HG03095 (cell line): ENCODE data around the gene KSR2.

Experiments
- ATAC-seq: cut with Tn5 transposase; IDR thresholded peaks from one replicate; pipeline ENCODE4 v1.9.1; 2021; ENCODE audit warnings: moderate library complexity; ENCODE audit not compliant: unreplicated experiment

KSR2 gene

DNA sequence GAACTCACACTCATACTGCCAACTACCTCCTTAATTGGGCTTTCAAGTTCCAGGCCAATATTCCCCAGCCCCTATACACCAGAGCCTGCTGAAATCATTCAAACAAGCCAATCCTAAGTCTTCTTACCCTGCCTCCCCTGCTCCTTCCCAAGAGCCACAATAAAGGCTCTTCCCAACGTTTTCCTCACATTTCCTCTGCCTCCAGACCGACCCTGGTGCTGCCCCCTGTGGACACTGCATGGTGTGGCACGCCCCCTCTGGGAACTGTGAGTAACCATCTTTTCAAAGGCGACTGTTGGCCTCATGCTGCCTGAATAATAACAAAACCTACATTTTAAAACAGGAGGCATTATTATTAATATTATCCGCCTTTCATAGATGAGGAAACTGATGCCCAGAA lies 495.8 kb downstream of the KSR2 start:
- no peak for ATAC-seq

DNA sequence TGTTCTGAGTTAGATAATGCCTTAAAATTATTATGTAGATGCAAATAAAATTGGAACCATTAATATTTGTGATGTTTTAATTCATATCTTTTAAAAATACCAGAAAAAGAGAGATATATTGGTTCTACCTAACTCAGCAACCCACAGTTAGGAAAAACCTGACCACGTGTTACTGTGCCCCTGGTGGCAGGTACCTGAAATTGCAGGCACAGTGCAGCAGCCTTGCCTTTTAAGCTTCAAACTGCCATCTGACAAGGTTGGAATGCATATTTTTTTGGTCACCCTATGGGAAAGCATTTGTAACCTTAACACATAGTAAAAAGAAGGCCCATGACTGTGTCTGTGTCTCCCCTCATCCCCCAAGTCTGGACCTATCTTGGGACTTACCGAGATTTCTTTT lies 498.0 kb downstream of the KSR2 start:
- no peak for ATAC-seq

- no peak for ATAC-seq
Measured at GRCh38 chr12:117469883-117470483, 498.8 kb downstream of the KSR2 start.

GRCh38 chr12:117468016-117468415 lies 500.8 kb downstream of the KSR2 start:
- no peak for ATAC-seq

DNA sequence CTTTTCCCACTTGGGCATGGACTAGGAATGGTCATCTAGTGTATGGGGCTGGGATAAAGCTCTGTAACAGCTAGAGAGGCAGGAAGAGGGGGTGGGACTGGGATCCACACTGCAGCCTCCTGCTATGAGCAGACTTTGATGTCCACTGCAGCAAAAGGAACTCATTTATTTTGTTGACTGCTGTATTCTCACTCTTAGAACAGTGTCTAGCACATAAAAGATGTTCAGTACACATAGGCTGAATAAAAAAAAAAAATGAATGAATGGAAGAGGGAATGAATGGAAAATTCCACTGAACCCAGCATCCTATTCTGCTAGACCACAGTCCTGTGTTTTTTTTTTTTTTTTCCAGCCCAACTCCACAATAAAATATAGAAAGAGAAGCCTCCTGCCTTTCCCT lies 501.2 kb downstream of the KSR2 start:
- no peak for ATAC-seq

DNA sequence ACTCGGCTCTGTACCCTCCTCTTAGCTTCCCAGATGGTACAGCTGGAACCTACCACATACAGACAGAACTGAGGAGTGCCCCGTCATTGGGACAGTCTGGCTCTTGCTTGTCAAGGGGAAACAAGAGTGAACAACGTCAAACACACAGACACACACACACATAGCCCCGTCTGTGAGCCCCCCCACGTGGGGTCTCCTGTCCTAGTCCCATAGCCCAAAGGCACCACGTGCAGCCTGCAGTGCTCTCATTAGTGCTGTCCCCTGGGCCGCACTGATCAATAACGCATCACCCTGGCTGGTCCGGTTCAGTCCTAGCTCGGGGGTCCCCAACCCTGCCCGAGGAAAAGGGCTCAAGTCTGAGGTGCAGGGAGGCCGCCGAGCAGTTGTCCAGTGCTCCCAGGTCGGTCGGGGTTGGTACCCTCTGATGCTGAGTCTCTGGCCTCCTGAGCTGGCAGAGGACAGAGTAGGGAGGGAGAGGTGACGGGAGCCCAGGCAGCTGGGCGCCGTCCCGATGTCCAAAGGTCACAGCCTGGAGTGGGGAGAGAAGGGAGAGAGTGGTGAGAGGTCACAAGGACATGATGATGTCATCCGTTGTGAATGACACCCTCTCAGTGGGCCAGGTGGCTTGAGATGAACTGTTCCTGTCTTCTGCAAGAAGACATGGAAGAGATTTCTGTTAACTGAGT lies 502.0 kb downstream of the KSR2 start:
- ATAC-seq: no peak

- ATAC-seq: no peak
Measured at GRCh38 chr12:117461732-117462131, 507.1 kb downstream of the KSR2 start.

- ATAC-seq: no peak
Measured at GRCh38 chr12:117459229-117459628, 509.6 kb downstream of the KSR2 start.

DNA sequence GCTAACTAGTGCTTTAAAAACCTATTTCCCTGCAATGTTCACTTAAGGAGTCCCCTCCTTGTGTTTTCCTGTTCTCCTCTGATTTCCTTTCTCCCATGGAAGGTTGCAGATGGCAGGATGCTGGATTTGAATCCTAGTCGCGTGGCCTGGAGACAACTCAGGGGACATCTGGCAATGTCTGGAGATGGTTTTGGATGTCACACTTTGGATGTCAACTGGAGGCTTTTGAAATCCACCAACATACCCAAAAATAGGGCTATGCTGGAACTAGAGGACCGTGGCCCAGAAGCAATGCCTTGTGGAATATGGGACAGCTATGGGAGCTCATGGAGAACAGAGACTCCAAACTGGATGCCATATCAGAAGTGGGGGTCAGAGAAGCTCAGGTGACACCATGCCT lies 511.6 kb downstream of the KSR2 start:
- no peak for ATAC-seq

GRCh38 chr12:117456076-117456475 lies 512.7 kb downstream of the KSR2 start:
- ATAC-seq: no peak

DNA sequence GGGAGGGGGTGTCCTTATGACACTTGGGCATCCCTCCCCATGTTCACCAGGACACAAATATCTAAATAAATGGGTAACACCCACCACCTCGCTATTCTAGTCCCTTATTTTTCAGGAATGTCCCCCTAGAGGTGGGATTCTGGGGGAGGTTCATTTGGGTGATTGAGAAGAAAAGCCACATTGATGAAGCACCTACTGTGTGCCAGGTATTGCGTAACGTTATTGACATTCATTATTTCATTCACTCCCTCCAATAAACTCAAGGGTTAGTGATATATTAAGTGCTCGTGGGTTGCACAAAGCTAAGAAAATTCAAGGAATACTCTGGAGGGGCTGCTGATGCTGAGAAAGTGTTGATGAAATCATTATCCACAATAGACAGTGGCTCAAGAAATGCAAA lies 514.8 kb downstream of the KSR2 start:
- ATAC-seq: no peak

DNA sequence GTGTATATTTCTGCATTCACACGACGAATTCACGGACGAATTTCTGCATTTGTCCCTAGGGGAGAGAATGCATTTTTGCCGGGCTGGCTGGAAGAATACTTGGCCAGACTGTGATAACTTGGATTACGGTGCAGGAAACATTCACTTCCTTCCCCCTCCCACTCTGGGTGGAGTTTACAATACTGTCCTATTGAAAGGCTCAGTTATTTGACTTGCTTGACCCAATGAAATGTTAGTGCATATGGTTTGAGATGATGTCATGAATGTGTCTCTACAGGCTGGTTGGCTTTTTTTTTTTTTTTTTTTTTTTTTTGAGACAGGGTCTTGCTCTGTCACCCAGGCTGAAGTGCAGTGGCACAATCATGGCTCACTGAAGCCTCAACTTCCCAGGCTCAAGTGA lies 516.7 kb downstream of the KSR2 start:
- no peak for ATAC-seq

DNA sequence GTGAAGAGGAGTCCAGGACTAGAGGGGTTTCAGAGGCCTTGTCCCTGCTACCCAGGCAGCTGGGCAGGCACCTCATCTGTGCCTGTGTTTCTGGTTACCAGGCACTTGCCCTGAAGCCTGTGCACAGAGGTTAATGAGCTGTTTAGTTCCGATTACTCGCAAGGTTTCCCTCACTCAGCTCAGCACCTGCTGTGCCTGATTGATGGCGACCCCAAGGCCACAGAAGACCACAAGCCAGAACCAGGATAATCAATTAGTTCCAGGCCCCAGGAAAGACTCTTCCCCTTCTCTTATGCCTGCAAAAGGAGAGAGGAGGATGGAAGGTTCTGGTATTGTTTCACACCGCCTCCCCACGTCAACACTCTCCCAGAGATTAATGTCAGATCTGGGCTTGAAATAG lies 518.6 kb downstream of the KSR2 start:
- no peak for ATAC-seq

GRCh38 chr12:117447665-117448366 lies 521.0 kb downstream of the KSR2 start:
- ATAC-seq: no peak

GRCh38 chr12:117444781-117445180 lies 524.0 kb downstream of the KSR2 start:
- no peak for ATAC-seq

- no peak for ATAC-seq
Measured at GRCh38 chr12:117441751-117442150, 527.0 kb downstream of the KSR2 start.

DNA sequence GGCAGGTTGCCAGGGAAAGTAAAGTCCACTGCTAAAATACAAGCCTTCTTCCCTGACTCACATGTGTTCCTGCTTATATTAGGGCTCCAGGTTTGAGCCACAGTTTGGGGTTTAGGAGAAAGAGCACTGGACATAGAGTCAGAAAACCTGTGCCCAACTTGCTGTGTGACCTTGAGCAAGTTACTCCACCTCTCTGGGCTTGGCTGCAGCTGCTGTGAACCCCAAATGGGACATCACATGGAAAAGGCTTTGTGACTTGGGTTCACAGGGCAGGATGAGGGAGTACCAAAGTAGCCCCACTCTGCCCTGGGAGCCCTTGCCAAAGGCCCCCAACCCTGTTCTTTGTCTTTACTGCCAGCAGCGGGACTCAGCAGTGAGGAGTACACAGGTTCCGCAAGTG lies 528.4 kb downstream of the KSR2 start:
- ATAC-seq: no peak

DNA sequence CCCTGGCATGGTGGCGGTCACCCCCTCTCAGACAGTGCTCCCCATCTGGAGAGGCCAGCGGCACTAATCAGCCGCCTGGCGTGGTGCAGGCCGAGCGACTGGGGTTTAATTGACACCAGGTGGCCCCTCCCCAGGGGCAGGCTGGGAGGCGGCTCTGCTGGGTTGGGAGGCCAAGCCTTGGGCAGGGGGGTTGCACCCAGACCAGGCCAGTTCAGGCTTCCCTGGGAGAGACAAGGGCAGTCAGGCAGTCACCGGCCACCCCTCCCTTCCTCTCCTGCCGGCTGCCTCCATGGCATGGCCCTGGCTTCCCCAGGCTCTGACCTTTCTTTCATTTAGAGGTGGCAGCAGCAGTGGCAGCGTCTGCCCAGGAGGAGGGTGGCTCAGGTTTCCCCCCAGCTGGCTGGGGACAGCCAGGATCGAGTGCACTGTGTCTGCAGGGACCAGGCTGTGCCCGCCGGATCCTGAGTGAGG lies 529.2 kb downstream of the KSR2 start:
- no peak for ATAC-seq

DNA sequence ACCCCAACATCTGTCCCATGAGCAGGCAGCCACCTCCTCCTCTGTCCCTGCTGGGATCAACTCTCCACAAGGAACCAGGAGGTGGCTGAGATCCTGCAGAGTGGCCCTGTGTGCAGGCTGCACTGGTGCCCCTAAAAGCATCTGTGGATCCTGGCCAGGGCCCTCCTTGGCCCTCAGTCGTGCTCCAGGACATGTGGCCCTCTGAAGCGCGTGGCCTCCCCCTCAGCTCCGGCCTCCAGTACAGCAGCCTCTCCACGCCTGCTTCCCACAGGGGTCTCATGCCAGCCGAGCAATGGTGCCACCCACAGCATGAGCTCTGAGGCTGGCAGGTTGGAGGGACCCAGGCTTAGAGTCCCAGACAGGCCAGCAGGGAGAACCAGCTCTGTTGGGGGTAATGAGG lies 530.0 kb downstream of the KSR2 start:
- ATAC-seq: no peak

- no peak for ATAC-seq
Measured at GRCh38 chr12:117437516-117438255, 531.1 kb downstream of the KSR2 start.

GRCh38 chr12:117433878-117434277 lies 534.9 kb downstream of the KSR2 start:
- ATAC-seq: no peak

DNA sequence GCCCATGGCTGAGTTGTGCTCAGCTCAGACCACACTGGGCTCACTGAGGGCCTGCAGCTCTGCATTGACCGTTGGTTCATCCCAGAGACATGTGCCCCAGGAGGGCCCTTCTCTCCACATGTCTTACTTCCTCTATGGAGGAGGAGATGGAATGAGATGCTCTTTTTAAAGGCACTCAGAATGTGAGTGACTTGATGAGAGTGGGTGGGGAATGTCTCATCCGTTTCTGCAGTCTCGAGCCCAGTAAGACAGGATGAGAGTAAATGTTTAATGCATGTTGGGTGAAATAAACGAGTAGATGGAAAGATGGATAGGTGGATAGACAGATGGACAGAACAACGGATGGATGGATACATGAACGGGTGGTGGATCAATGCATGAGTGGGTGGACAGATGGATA lies 538.5 kb downstream of the KSR2 start:
- no peak for ATAC-seq
